ENCODE data around the gene ENG. TPM values are rescaled to one million over a fixed set of nuclear protein-coding genes. Genes with fewer than 3 reads are reported as not detected.

ENG gene
- total and polyA plus RNA-seq, 2 of the 4 experiments (the other 2 are of a cell fraction) = 3.6 to 83.3 TPM

DNA sequence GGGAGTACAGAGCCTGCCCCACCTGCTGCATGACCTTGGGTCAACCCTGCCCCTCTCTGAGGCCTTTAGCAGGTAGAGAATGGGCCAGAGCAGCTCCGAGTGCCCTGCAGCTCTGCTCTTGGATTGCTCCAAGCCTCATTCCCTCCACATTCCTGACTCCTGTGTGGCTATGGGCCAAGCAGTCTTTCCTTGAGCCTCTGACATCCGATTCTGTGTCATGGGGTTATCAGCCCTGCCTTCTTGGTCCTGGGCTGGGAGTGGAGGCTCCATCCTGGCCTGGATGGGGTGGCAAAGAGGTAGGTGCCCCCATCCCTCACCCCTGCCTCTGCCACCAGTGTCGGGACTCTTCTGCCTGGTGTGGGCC lies 38.1 kb downstream of the ENG start:
- peak; percentile 45 for ATAC-seq (ENCODE audit: low read depth)
- H3K4me3 ChIP-seq (ENCODE audit: insufficient read depth, low read depth, low read length) = no peak overlapping the region
- BruUV-seq (replicated peaks) = no TSS peak
- no peak overlapping the region for H3K4me2 ChIP-seq (ENCODE audit: low read depth, low read length)
- H2BK15ac ChIP-seq (ENCODE audit: low read depth, low read length) = no peak overlapping the region
- intact Hi-C loops (cut with micrococcal nuclease) = no loop called here
- H2BK5ac ChIP-seq (ENCODE audit: low read depth, low read length, poor library complexity, severe bottlenecking) = no peak overlapping the region
- in situ Hi-C loops (cut with MboI; ENCODE audit: low sequenced_read_pairs) = no loop called here
- no peaks in the 10 kb centered on the region for H3K27me3 ChIP-seq (ENCODE audit: control insufficient read depth, insufficient read depth, low read length)
- no peak overlapping the region for H3K56ac ChIP-seq (ENCODE audit: extremely low read depth, insufficient read depth, low read length)
- no CpG with 5 or more reads among the region's 3 CpGs for WGBS, 2 experiments (ENCODE audit: extremely low coverage in 2 of 2, insufficient read length in 1 of 2)
- no peaks in the 10 kb centered on the region for H3K9me3 ChIP-seq (ENCODE audit: control insufficient read depth, insufficient read depth, low read length)
- H3K14ac ChIP-seq (replicated peaks; ENCODE audit: low read depth, low read length) = no peak overlapping the region
- H4K5ac ChIP-seq (ENCODE audit: low read depth, low read length) = no peak overlapping the region
- no peak overlapping the region for H2AK5ac ChIP-seq (ENCODE audit: low read depth, low read length)
- H3K23ac ChIP-seq (ENCODE audit: low read depth, low read length) = no peak overlapping the region
- H3K9ac ChIP-seq (ENCODE audit: low read depth, low read length) = no peak overlapping the region; the same call in 1 of the 2 replicates
- H3K18ac ChIP-seq (ENCODE audit: low read depth, low read length) = no peak overlapping the region
- H2BK20ac ChIP-seq (ENCODE audit: low read depth, low read length) = no peak overlapping the region
- H3K9me1 ChIP-seq (ENCODE audit: insufficient read depth, low read length) = no peaks in the 10 kb centered on the region; the same call in 1 of the 2 replicates
- H2AK9ac ChIP-seq (replicated peaks; ENCODE audit: low read depth, low read length, poor library complexity) = no peak overlapping the region
- no peak overlapping the region for H3K4ac ChIP-seq (ENCODE audit: low read depth, low read length)
- POLR2A ChIA-PET (ENCODE audit: unreplicated experiment) = no interaction called here
- dilution Hi-C loops (cut with HindIII; ENCODE audit: low sequenced_read_pairs, unreplicated experiment) = no loop called here
- peaks cover 11% of the 10 kb centered on the region; the same call in 1 of the 2 replicates for H3K4me1 ChIP-seq (ENCODE audit: control insufficient read depth, insufficient read depth, low read length)
- H4K91ac ChIP-seq (ENCODE audit: insufficient read depth, low read depth, low read length) = no peak overlapping the region
- H2AFZ ChIP-seq (replicated peaks; ENCODE audit: low read length, poor library complexity) = no peak overlapping the region
- H3K36me3 ChIP-seq (ENCODE audit: control insufficient read depth, insufficient read depth, low read length) = peaks cover 74% of the 10 kb centered on the region
- H2BK120ac ChIP-seq (ENCODE audit: low read depth, low read length) = no peak overlapping the region
- H4K20me1 ChIP-seq (ENCODE audit: insufficient read depth, low read length) = peaks cover 11% of the 10 kb centered on the region; the same call in 1 of the 2 replicates
- no peak overlapping the region for H4K8ac ChIP-seq (ENCODE audit: low read depth in 2 of 2, low read length in 2 of 2)
- CTCF ChIA-PET = no interaction called here
- no peak overlapping the region for H3K27ac ChIP-seq (ENCODE audit: insufficient read depth, low read length)
- no peak for DNase-seq
- peaks cover 12 to 22% of the 10 kb centered on the region in 2 experiments; a peak in 3 of 4 replicates for H3K79me1 ChIP-seq (ENCODE audit: low read depth in 1 of 2, low read length in 2 of 2)
- TF ChIP-seq MAFK (IDR thresholded peaks at IDR 0.05; ENCODE audit: low read depth, low read length) (no peak), RFX5 (IDR thresholded peaks at IDR 0.05; ENCODE audit: low read depth, low read length) (no peak), FOS (IDR thresholded peaks at IDR 0.05; ENCODE audit: low read depth, low read length) (no peak)
- TF ChIP-seq, protein P1, sequence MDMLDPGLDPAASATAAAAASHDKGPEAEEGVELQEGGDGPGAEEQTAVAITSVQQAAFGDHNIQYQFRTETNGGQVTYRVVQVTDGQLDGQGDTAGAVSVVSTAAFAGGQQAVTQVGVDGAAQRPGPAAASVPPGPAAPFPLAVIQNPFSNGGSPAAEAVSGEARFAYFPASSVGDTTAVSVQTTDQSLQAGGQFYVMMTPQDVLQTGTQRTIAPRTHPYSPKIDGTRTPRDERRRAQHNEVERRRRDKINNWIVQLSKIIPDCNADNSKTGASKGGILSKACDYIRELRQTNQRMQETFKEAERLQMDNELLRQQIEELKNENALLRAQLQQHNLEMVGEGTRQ (IDR thresholded peaks at IDR 0.05; ENCODE audit: low read depth, low read length) = no peak
- TF ChIP-seq, protein P2, sequence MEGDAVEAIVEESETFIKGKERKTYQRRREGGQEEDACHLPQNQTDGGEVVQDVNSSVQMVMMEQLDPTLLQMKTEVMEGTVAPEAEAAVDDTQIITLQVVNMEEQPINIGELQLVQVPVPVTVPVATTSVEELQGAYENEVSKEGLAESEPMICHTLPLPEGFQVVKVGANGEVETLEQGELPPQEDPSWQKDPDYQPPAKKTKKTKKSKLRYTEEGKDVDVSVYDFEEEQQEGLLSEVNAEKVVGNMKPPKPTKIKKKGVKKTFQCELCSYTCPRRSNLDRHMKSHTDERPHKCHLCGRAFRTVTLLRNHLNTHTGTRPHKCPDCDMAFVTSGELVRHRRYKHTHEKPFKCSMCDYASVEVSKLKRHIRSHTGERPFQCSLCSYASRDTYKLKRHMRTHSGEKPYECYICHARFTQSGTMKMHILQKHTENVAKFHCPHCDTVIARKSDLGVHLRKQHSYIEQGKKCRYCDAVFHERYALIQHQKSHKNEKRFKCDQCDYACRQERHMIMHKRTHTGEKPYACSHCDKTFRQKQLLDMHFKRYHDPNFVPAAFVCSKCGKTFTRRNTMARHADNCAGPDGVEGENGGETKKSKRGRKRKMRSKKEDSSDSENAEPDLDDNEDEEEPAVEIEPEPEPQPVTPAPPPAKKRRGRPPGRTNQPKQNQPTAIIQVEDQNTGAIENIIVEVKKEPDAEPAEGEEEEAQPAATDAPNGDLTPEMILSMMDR (conservative IDR thresholded peaks at IDR 0.05; ENCODE audit: low read depth, low read length) = no peak
